Glomerular endothelial cell (primary cell): ENCODE data around the gene RMI1. TPM values are rescaled to one million over a fixed set of nuclear protein-coding genes. Genes with fewer than 3 reads are reported as not detected.
A peak's percentile ranks its signal among the peaks of the same experiment; 100 is the strongest.
"Not testable (repeated sequence)": the region's sequence is repeated elsewhere in the genome, so short reads cannot be mapped to it uniquely, and the experiment has no call there.

Experiments
- DNase-seq: peaks from one replicate; pipeline ENCODE4 v3.0.0-alpha.2; 2011; ENCODE audit warnings: low read depth, low spot score; ENCODE audit errors: extremely low read depth
- total RNA-seq: library from RNA; depleted of rRNA; stranded (reverse); fragments of >200 nt; gene quantifications from 2 replicates; pipeline ENCODE4 v1.2.3, GENCODE V29; 2015

Gene RMI1
- total RNA-seq = 4.8 and 8.0 TPM in 2 replicates

DNA sequence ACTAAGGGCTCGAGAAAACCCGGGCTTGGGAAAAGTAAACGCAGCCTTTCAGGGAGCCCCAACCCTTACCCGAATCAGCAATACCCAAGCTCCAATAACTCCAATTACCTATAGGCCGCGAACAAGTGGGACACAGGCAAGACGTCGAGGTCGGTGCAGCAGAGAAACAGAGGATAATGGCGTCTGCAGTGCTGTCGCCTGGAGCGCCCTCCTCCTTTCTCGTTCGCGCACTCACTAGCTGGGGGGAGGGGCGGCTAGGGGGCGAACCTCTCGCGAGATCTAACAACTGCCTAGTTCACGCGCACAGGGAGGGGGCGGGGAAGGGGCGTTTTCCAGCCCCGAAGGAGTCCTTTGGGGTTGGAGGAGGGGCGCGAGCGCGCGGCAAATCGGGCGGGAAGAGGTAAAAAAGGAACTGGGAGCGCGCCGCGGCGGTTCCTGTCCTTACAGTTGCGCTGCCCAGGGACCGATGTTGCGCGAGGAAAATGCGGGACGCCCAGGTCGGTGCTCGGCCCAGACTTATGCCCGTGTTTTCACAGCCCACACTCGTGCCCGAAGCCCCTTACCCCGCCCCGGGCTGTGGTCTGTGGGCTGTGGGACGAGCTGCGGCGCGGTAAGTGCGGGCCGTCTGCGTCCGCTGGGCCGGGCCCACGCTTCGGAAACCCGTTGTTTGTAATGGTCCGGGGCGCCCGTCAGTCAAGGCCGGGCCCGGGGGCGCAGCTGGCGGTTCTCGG is at the start of gene RMI1:
Gene RMI1, plus strand, starts transcription at position 411 of the 731 bp plus-strand sequence. CDS start 20,182 bp downstream, outside the sequence.
- DNase-seq = peak; percentile 83

DNA sequence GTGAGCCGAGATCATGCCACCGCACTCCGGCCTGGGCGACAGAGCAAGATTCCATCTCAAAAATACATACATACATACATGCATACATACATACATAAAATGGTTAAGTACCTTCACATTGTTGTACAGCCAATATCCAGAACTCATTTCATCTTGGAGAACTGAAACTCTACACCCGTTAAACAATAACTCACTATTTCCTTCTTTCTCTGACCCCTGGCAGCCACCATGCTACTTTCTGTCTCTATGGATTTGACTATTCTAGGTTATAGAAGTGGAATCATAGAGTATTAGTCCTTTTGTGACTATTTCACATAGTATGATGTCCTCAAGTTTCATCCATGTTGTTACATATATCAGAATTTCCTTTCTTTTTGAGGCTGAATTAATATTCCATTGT is 49.7 kb upstream of the RMI1 start:
- no peak for DNase-seq

DNA sequence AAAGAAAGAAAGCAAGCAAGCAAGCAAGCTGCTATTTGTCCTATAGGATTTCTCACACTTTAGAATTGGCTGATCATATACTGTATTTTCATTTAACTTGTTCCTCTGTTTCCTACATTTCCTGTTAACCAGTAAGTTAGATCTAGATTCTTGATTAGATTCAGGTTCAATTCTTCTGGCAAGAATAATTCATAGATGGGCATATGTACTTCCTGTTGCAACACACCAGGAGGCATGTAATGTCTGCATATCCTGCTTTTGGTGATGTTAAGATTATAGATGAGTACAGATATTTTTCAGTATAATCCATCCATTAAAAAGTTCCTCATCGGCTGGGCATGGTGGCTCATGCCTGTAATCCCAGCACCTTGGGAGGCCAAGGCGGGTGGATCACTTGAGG is 48.6 kb upstream of the RMI1 start:
- no peak for DNase-seq

DNA sequence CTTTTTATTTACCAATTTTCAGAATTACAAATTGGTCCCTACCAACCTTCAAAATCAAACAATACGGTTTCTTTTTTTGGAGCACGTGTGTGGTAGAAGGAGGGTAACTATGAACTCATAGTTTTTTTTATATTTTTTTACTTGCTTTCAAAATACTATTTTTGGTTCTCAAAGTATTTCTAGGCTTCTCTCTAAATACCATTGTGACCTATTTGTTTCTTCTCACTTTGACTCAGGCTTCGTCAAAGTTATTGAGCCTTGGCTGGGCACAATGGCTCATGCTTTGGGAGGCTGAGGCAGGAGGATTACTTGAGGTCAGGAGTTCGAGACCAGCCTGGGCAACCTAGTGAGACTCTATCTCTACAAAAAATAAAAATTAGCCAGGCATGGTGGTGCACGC is 47.8 kb upstream of the RMI1 start:
- no peak for DNase-seq

- DNase-seq = no peak
These were observed 46.8 kb upstream of the RMI1 start for GRCh38 chr9:83933790-83934189.

DNA sequence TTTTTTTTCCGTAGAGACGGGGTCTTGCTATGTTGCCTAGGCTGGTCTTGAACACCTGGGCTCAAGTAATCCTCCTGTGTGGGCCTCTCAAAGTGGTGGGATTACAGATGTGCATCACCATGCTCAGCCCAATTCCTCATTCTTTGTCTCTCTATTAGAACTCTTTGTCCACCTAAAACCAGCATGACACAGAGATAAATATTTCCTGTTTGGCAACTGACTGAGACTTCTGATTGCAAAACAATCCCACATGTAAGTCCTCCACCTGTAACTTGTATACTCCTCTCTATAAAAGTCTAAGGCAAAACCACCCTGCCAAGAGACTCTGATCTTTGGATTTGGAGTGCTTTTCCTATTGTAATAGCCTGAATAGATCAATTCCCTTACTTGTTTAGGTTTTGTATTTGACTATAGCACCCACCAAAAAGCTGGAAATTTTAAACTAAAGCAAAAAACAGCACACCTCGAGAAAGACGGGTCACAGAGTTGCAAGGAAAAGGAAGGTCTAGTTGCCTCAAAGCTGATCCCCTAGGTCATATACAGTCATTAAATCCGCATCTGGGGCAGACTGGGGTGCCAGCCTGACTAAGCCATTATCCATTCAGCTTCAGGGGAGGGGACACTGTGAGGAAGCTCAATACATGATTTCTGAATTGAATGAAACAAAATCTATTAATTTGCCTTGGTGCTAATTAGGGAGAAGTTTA is 45.9 kb upstream of the RMI1 start:
- DNase-seq = no peak

- no peak for DNase-seq
These were observed 45.2 kb upstream of the RMI1 start for GRCh38 chr9:83935276-83935935.

DNA sequence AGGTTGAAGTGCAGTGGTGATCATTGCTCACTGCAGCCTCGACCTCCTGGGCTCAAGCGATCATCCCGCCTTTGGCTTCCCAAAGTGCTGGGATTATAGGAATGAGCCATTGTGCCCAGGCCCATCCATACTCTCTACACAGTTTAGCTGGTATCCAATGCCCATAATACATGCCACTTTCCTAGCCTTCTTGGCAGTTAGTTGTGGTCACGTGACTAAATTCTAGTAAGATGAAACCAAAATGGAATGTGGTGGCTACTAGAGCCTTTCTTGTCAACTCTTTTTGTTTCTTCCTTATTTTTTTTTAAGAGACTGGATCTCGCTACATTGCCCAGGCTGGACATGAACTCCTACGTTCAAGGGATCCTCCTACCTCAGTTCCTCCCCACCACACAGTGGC is 44.1 kb upstream of the RMI1 start:
- DNase-seq = no peak

GRCh38 chr9:83937861-83938455 is 42.6 kb upstream of the RMI1 start:
- DNase-seq = peak; percentile 74

DNA sequence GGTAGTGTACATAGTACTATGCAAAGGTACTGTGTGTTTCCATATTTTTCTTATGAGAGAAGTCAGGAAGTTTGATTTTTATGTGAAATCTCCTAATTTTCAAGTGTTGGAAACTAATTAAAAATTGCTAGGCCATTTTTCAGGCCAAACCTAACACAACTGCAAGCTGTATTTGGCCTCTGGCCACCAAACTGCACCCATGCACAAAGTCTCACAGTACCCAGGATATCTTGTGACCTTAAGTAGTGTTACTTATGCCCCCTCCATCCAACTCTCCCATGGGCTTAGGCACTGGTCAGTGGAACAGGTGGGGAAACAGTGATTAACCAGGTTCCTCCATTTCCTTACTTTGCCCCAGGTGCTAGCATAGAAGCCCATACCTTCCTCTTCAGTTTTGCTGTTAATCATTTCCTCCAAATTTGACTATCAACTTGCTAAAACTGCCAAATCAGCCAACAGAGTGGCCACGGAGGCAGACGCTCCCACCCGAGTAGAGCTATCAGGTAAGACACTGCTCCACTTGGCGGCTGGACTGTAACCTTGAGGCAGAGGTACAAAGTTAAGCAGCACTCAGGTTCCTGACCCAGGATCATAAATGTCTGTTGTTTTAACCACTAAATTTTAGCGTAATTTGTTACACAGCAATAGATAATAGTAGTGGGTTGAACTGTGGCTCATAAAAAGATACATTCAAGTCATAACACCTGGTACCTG is 39.9 kb upstream of the RMI1 start:
- no peak for DNase-seq

DNA sequence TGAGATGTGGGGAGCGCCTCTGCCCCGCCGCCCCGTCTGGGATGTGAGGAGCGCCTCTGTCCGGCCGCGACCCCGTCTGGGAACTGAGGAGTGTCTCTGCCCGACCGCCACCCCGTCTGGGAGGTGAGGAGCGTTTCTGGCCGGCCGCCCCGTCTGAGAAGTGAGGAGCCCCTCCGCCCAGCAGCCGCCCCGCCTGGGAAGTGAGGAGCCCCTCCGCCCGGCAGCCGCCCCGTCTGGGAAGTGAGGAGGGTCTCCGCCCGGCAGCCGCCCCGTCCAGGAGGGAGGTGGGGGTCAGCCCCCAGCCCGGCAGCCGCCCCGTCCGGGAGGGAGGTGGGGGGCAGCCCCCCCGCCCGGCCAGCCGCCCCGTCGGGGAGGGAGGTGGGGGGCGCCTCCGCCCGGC is 32.5 kb upstream of the RMI1 start:
- not testable (repeated sequence) for DNase-seq

DNA sequence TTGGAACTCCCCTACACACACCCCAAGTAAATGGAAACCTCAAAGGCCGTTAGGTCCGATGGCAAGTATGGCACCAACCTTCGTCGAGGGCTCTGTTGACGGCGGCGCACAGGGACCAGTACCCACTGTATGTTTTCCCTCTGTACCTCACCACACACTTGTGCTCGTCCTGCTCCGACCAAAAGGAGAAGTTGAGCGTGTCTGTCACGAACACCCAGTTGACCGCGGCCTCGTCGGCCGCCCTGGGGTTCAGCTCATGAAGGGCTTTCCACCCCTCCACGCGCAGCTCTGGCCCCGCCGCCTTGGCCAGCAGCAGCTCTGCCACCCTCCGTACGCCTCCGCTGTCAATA is 24.5 kb upstream of the RMI1 start:
- DNase-seq = no peak

DNA sequence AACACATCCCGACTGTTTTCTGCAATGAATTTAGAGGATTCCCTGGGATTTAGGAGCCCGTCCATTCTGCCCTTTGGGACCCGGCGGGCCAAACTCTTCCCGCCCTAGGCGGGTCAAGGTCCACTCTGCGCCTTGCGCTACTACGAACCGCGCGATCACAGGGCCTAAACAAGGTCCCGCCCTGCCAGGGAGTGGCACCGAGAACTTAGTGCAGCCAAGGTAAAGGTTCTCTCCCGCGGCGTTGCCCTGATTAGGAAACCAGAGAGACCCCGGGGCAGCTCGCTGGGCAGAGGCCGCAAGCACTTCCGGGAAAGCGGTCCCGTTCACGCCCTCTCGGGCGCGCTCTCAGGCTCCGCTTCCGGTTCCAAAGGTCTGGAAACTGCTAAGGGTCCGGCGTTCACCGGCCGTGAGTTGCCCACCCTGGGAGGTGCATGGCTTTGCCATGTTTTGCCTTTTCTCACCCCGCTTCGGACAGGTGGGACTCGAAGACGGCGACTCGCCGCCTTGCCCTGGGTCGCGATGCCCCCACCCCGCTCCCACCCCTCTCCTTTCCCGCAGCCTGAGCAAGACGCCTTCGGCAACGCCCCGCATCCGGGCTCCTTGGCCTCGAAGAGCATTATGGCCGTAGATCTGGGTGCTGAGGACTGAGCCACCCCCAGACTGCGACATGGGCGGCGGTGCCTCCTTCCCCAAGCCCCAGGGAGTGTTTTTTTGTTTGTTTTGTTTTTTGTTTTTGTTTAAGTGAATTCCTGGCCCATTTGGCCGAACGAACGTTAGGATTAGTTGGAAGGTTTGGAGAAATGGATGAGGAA is 24.0 kb upstream of the RMI1 start:
- DNase-seq = no peak

DNA sequence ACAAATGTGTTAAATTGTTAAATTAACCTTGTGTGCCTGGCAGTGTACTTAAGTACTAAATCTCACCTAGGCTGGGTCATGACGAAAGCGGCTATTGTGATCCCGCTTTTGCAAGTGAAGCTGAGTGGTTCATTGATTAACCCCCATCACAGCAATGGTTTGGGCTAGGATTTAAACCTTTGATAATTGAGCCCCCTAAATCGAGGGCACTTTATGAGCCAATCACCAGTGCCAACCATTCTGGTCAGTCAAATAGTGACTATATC is 23.4 kb upstream of the RMI1 start:
- no peak for DNase-seq

- DNase-seq = no peak
These were observed 21.5 kb upstream of the RMI1 start for GRCh38 chr9:83959061-83959460.

DNA sequence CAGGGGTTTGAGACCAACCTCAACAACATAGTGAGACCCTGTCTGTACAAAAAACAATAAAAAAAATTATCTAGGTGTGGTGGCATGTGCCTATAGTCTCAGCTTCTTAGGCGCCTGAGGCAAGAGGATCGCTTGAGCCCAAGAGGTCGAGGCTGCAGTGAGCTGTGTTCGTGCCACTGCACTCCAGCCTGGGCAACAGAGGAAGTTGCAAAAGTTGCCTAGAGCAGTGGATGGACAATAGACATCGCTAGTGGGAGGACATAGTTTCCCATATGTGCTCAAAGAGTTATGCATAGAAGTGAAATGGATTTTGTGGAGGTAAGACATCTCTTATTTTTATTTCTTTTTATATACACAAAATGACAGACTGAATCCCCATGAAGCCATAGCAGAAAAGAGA is 19.6 kb upstream of the RMI1 start:
- no peak for DNase-seq

DNA sequence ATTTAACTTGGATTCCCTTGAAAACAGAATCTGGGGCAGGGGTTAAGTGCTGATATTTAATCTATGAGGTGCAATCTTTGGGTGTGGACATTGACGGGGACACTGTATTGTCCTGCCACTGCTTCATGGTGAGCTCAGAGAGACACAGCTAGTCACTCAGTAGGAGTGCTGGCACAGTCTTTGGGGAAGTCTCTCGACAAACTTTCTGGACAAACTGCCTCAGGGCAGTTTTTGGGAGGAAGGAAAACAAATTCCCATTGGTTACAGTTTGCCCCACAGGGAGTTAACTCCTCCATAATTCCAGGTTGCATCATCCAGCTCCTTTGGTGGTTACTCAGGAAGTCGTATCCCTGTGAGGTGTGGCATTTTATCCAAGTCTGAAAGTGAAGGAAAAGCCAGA is 18.4 kb upstream of the RMI1 start:
- DNase-seq = no peak

GRCh38 chr9:83964973-83965349 is 15.6 kb upstream of the RMI1 start:
- DNase-seq = no peak

DNA sequence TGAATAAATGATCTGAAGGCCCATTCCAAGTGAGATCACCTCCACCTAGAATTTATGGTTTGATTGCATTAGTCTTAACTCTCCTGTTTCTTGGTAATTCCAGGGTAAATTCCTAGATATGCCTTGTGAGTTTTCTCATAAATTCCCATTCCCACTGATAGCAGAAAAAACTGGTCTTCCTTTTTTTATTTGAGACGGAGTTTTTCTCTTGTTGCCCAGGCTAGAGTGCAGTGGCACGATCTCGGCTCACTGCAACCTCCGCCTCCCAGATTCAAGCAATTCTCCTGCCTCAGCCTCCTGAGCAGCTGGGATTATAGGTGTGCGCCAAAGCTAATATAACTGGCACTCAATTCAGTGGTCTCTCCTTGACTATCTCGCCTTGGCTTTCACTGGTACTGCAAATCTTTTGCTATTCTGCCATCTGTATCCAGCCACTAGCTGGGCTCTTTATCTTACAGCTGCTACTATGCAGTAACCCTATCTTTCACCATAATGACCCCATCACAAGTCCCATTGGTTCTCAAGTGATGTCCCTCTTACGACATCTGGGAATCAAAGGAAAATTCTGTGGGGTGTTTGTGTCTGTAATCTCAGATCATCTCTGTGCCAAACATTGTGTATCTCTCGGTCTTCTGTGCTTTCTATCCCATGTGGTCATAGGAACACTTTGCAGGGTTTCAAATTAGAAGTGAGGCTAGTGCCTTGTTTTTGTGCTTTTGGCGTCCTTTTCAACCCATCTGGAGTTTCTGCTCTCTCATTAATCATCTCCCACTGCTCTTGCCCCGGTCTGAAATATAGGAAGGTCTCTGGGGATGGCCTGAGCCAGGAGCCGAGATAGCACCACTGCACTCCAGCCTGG is 15.0 kb upstream of the RMI1 start:
- DNase-seq = no peak

DNA sequence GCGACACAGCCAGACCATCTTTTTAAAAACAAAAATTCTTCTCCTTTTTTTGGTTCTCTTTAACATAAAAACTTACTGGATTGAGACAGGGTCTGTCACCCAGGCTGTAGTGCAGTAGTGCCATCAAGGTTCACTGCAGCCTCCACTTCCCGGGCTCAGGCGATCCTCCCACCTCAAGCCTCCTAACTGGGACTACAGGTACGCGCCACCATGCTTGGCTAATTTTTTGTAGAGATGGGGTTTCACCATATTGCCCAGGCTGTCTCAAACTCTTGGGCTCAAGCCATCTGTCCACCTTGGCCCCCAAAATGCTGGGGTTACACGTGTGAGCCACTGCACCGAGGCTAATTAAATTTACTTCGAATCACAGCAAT is 14.4 kb upstream of the RMI1 start:
- DNase-seq = no peak
